HK-2 (cell line): ENCODE data around the gene SLC39A11.
A peak's percentile ranks its signal among the peaks of the same experiment; 100 is the strongest.
"Not testable (repeated sequence)": the region's sequence is repeated elsewhere in the genome, so short reads cannot be mapped to it uniquely, and the experiment has no call there.

Experiments
- DNase-seq: peaks from one replicate; pipeline ENCODE4 v3.0.0-alpha.2; 2018; ENCODE audit not compliant: unreplicated experiment

Gene SLC39A11

GRCh38 chr17:72715906-72716572, 376.4 kb downstream of the SLC39A11 start:
- DNase-seq, result peak; percentile 69

GRCh38 chr17:72714357-72714966, 378.0 kb downstream of the SLC39A11 start:
- no peak for DNase-seq

- no peak for DNase-seq
Measured at GRCh38 chr17:72713701-72714100, 378.8 kb downstream of the SLC39A11 start.

DNA sequence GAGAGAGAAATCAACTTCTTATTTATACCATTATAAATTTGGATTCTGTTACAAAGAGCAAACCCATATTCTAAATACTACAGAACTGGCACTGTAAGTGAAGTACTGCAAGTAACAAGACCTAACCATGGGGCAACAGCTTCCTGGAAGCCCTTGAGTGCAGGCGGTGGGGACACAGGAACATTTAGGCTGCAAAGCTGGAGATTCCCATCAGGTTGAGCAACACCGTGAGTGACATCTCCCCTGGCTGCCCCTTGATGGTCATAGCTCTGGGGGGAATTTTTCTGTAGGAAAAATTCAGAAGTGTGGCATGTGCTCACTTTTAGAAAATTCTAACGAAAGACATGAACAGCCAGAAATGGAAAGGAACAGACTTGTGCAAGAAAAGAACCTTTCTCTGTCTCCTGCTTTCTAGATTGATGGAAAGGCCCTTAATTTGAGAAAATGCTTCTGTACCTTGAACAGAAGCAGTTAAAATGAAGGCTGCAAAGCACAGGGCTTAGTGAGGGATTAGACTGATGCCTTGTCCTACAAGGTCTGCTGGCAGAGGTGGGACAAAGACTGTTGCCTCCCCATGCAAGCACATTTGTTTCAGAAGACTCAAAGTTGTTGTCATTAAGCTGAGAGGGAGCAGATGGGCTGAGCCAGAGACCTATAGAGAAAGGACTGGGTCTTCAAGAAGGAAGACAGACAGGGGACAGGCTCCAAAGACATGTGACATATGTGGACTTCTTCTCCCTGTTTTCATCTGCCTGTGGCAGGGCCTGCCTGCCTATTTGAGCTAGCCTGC, 380.8 kb downstream of the SLC39A11 start:
- no peak for DNase-seq

DNA sequence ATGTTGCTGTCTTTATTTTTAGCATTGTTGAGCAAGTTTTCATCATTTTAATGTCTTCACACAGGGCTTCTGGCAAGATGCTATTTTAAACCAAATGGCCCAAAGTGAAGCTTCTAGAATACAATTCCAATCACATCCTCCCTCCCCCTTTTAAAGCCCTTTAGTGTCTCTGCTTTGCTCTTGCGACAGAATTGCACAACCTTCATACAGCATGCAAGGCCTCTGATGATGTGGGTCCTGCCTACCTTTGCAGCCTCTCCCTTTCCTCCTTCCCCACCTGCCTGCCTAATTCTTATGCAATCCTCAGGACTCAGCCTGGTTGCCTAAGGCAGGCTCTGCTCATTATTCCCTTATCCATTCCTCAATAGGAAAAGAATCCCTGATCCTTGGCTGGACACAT, 381.7 kb downstream of the SLC39A11 start:
- no peak for DNase-seq

GRCh38 chr17:72710202-72710601, 382.3 kb downstream of the SLC39A11 start:
- no peak for DNase-seq

DNA sequence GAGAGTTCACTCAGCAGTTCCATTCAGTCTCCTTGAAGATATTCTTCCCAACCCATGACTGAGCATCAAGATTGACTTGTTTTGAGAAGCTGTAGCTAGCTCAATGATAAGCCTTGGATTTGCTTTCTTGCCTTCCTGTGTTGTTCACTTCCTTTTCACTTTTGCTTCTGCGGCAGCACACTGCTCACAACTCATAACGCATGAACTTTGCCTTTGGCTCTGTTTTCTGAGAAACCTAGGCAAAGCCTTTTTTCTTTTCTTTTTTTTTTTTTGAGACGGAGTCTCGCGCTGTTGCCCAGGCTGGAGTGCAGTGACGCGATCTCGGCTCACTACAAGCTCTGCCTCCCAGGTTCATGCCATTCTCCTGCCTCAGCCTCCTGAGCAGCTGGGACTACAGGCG, 383.8 kb downstream of the SLC39A11 start:
- not testable (repeated sequence) for DNase-seq

- no peak for DNase-seq
Measured at GRCh38 chr17:72707881-72708280, 384.6 kb downstream of the SLC39A11 start.

DNA sequence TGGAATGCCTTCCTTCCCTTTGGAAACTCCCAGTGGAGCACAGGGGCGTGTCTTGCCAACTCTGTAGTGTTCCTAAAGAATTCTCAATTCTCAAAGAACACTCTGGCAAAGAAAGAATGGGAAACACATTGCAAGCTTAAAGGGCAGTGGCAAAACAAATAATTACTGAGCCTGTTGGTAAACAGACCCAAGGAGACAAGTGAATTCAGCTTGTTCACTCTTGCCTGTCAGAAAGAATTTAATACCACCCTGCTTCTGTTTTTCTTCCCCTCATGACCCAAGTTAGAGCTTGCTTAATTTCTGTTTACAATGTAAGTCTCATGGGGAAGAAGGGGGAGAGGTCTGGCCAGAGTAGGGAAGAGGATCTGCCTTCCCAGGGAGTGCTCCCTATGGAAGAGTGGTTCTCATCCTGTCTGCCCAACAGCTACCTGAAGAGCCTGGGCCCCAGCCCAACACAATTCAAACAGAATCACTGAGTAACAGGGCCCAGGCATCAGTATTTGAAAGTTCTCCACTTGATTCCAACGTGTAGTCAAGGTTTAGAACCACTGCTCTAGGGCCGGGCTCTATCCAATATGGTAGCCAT, 386.0 kb downstream of the SLC39A11 start:
- DNase-seq, result no peak

DNA sequence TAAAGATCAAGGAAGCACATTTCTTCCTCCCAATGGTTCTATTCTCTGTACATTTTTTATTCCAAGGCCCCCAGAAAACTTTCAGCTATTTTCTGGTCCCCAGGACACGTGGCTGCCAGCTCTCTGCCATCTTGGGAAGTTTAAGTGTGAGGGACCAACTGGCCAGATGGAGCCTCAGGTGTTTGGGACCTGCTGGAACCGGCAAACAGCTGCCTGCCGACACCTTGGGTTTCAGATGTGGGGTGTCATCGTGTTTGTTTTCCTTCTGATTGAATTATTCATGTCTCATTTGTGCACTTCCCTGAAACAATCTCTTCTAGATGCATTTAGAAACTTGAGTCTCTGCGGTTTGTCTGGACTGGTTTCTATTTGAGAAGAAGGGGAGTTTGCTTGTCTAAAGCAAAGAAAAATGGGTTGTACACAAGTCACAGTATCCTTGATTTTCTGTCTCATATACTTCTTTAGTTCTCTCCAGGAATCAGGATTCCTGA, 386.5 kb downstream of the SLC39A11 start:
- DNase-seq, result no peak

- no peak for DNase-seq
Measured at GRCh38 chr17:72702998-72703397, 389.5 kb downstream of the SLC39A11 start.

- DNase-seq, result no peak
Measured at GRCh38 chr17:72702136-72702735, 390.3 kb downstream of the SLC39A11 start.

GRCh38 chr17:72700226-72700625, 392.3 kb downstream of the SLC39A11 start:
- no peak for DNase-seq

- no peak for DNase-seq
Measured at GRCh38 chr17:72699545-72699944, 392.9 kb downstream of the SLC39A11 start.

- DNase-seq, result no peak
Measured at GRCh38 chr17:72697602-72698146, 394.8 kb downstream of the SLC39A11 start.

- no peak for DNase-seq
Measured at GRCh38 chr17:72696721-72697120, 395.8 kb downstream of the SLC39A11 start.

DNA sequence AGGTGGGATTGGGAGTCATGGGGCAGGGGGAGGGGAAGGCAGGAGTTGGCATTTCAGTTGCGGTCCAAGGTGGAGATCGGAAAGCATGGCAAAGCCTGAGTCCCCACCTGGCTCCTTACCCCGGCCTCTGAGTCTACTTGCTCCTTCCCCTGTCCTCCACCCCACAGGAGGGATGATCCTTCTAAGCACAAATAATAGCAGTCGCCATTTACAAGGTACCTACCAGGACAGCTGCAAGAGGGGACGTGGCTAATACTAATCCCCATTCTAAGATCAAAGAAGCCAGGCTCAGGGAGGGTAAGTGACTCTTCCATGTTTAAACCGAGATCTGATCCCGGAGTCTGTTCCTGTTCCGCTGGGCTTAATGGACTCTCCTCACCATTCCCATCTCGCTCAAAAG, 396.3 kb downstream of the SLC39A11 start:
- DNase-seq, result no peak

- DNase-seq, result no peak
Measured at GRCh38 chr17:72693956-72694355, 398.5 kb downstream of the SLC39A11 start.

DNA sequence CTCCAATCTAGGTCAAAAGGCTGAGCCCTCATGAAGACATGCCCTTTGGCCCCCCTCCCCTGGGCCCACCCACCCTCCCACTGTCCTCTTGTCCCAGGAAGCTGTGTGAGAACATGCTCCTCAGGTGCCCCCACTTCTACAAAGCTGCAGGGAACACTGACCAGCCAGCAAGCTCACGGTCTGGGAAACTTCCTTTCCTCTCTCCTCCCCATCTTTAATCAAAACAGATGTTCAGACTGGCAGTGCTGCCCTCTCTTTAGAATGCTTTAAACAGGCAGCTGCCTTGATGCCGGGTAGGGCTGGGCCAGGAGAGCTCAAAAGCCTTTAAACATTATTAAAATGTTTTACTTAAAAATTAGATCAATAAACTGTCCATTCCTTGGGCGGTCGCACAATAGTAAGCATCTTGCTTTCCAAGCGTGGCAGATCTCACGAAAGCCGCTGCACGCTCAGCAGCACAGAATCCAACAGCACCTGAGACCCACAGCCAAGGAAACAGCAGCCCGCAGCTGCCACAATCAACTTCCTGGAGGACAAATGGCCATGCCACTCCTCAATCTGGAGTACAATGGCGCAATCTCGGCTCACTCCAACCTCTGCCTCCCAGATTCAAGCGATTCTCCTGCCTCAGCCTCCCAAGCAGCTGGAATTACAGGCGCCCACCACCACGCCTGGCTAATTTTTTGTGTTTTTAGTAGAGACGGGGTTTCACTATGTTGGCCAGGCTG, 399.2 kb downstream of the SLC39A11 start:
- no peak for DNase-seq

DNA sequence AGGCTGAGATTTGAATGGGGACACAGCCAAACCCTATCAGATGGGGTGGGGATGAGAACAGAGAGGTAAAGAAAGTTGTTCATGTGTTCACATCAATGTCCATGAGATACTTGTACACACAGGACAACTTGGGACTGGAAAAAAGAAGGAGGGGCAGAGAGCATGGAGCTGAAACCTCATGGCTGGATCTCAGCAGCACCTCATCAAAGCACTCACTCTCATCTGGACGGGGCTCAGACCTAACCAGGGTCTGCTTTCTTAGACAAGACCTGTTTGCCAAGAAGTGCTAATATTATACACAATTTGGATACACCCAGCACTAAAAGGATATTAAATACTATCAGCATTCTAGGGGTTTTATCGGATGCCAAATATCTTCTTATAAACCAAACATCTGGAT, 399.8 kb downstream of the SLC39A11 start:
- DNase-seq, result no peak

DNA sequence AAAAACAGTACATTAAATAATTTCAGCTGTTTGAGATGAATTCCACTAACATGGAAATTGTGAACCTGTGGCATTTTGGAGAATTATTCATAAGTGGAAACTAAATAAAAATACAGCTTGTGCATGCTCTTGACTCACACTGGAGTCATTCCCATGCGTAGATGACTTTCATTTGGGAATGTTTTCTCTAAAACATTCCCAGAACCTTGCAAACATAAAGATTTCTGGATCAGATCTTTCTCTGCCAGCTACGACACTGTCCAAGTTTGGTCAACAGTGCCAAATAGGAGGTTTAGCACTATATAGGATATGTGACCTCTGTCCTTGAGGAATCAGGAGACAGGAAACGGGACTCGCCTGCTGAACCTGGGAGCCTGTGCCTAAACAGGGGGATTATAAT, 400.9 kb downstream of the SLC39A11 start:
- DNase-seq, result no peak
